ENCODE results near the gene ARHGEF10L.

- TF ChIP-seq POLR2AphosphoS5 (IDR thresholded peaks at IDR 0.05; ENCODE audit: low read depth): no peak
- TF ChIP-seq CTCF (IDR thresholded peaks at IDR 0.05; ENCODE audit: insufficient read depth, low read length): no peak
Measured at GRCh38 chr1:17711577-17711910, 172.0 kb downstream of the ARHGEF10L start.
